OCI-LY7 (cell line): Measurements from ENCODE around the gene NME3. TPM values are rescaled to one million over a fixed set of nuclear protein-coding genes. Genes with fewer than 3 reads are reported as not detected.
A peak's percentile ranks its signal among the peaks of the same experiment; 100 is the strongest.

ENCODE experiments used
- BruUV-seq: library from RNA; stranded (reverse); fragments of 400-500 nt; replicated peaks from 2 replicates; lab custom pipeline; 2021; lab: Mats Ljungman, UMichigan
- CTCF ChIA-PET: fragments of 300-600 bp; sonication (Branson Sonifier 250); formaldehyde crosslinking; loops from one replicate; lab custom pipeline; 2022; ENCODE audit warnings: antibody characterized with exemption; ENCODE audit not compliant: unreplicated experiment; lab: Charles Lee
- POLR2A ChIA-PET: fragments of 300-600 bp; sonication (Branson Sonifier 250); formaldehyde crosslinking; loops from one replicate; lab custom pipeline; 2022; ENCODE audit warnings: antibody characterized with exemption; lab: Charles Lee
- DNase-seq: peaks from one replicate; pipeline ENCODE4 v3.0.0-alpha.2; 2015; ENCODE audit warnings: low spot score
- H2AFZ ChIP-seq: fragments of 200-600 bp; sonication (generic), shearing (Covaris generic); 2 replicates; pipeline ENCODE4 v1.6.1; 2014; ENCODE audit warnings: mild to moderate bottlenecking, antibody characterized with exemption, low read length, moderate library complexity
- H3K27ac ChIP-seq: fragments of 200-600 bp; sonication (generic); 2 replicates; pipeline ENCODE4 v1.5.1; 2014; ENCODE audit warnings: mixed run types, low read depth, mild to moderate bottlenecking, moderate library complexity, low read length, inconsistent platforms; ENCODE audit not compliant: poor library complexity, severe bottlenecking
- H3K36me3 ChIP-seq: fragments of 200-600 bp; sonication (generic); 2 replicates; pipeline ENCODE4 v1.6.1; 2014; ENCODE audit warnings: mild to moderate bottlenecking, antibody characterized with exemption, low read length, moderate library complexity, mixed read lengths; ENCODE audit not compliant: insufficient read depth
- H3K4me1 ChIP-seq: fragments of 200-600 bp; sonication (generic); 2 replicates; pipeline ENCODE4 v1.5.1; 2014; ENCODE audit warnings: mild to moderate bottlenecking, low read length; ENCODE audit not compliant: insufficient read depth, poor library complexity, severe bottlenecking
- H3K4me2 ChIP-seq: fragments of 200-600 bp; sonication (generic); 2 replicates; pipeline ENCODE4 v1.6.1; 2014; ENCODE audit warnings: mild to moderate bottlenecking, low read length
- H3K4me3 ChIP-seq: fragments of 200-600 bp; sonication (generic); 2 replicates; pipeline ENCODE4 v1.5.1; 2014; ENCODE audit warnings: mild to moderate bottlenecking, low read depth, low read length; ENCODE audit not compliant: poor library complexity, severe bottlenecking
- H3K79me2 ChIP-seq: fragments of 200-600 bp; sonication (generic); 2 replicates; pipeline ENCODE4 v1.6.1; 2016; ENCODE audit warnings: low read depth, mild to moderate bottlenecking, low read length, moderate library complexity, mixed read lengths; ENCODE audit not compliant: insufficient read depth
- H3K9me2 ChIP-seq: fragments of 200-600 bp; sonication (generic); 2 replicates; pipeline ENCODE4 v1.6.1; 2016; ENCODE audit warnings: mild to moderate bottlenecking, low read length, mixed read lengths; ENCODE audit not compliant: insufficient read depth
- H3K9me3 ChIP-seq: fragments of 200-600 bp; sonication (generic); 2 replicates; pipeline ENCODE4 v1.6.1; 2014; ENCODE audit warnings: mild to moderate bottlenecking, mixed run types, low read length, mixed read lengths
- H4K20me1 ChIP-seq: fragments of 200-600 bp; sonication (generic); 2 replicates; pipeline ENCODE4 v1.6.1; 2014; ENCODE audit warnings: mild to moderate bottlenecking, antibody characterized with exemption, low read length, moderate library complexity, mixed read lengths; ENCODE audit not compliant: insufficient read depth
- CTCF ChIP-seq: fragments of 200-600 bp; sonication (generic); conservative IDR thresholded peaks from 2 replicates; pipeline ENCODE4 v1.5.1; 2014; ENCODE audit warnings: mild to moderate bottlenecking, antibody characterized with exemption, low read length, moderate library complexity, mixed read lengths
- EZH2phosphoT487 ChIP-seq: fragments of 200-600 bp; sonication (generic); IDR thresholded peaks from 2 replicates; pipeline ENCODE4 v1.6.1; 2018; ENCODE audit warnings: low read depth, borderline replicate concordance, mild to moderate bottlenecking, mixed run types, antibody characterized with exemption, low read length, moderate library complexity, mixed read lengths
- intact Hi-C: fragments of 100-400 bp; cut with micrococcal nuclease; formaldehyde crosslinking; loops from one replicate; pipeline ENCODE4 v1.10.0; 2022; ENCODE audit not compliant: unreplicated experiment
- total RNA-seq, 2 experiments: library from RNA; depleted of rRNA in 1 of 2; stranded (reverse); fragments of >200 nt in 1 of 2; shearing (Covaris generic) in 1 of 2; gene quantifications; 2 replicates each; pipeline ENCODE4 v1.2.3, GENCODE V29; 2014 to 2022

NME3 gene
- total RNA-seq, 2 experiments from 2014 or later: 34.8 to 54.5 TPM

GRCh38 chr16:1773703-1774447 is 2.5 kb upstream of the NME3 start:
- intact Hi-C loops: loop anchor here (1.0 to 5.0 kb wide), 4 partner anchors 8 to 162 kb away; partner anchors contain the start of genes CRAMP1, IFT140, JPT2 and MAPK8IP3
- peak; percentile 50 for DNase-seq
- Histone ChIP-seq H4K20me1 (no peaks in the 10 kb centered on the region), H3K4me2 (peak overlapping the region; percentile 100), H2AFZ (no peak overlapping the region), H3K27ac (peak overlapping the region; percentile 89), H3K9me2 (no peaks in the 10 kb centered on the region), H3K4me1 (peaks cover 23% of the 10 kb centered on the region), H3K79me2 (peaks cover 26% of the 10 kb centered on the region; the same call in 1 of the 2 replicates), H3K4me3 (peak overlapping the region; percentile 98), H3K9me3 (no peaks in the 10 kb centered on the region), H3K36me3 (peaks cover 66% of the 10 kb centered on the region)
- TF ChIP-seq EZH2phosphoT487: no peak
- TF ChIP-seq CTCF: no peak; the same call in 1 of the 2 replicates
- POLR2A ChIA-PET: no interaction called here
- BruUV-seq: no TSS peak
- CTCF ChIA-PET: no interaction called here

- H3K4me3 ChIP-seq: peak within 1 kb of the TSS; percentile 98
- peak within 1 kb of the TSS; percentile 40; the same call in 1 of the 2 replicates for H2AFZ ChIP-seq
- CTCF ChIA-PET: no interaction called here
- no peaks in the 10 kb centered on the region for H3K9me3 ChIP-seq
- no peaks in the 10 kb centered on the region for H4K20me1 ChIP-seq
- peak within 1 kb of the TSS; percentile 89 for H3K27ac ChIP-seq
- TF ChIP-seq EZH2phosphoT487 (no peak), CTCF (peak; percentile 80)
- no peaks in the 10 kb centered on the region for H3K9me2 ChIP-seq
- intact Hi-C loops: loop anchor here (1.0 to 5.0 kb wide), 4 partner anchors 9 to 161 kb away; partner anchors contain the start of genes CRAMP1, IFT140, JPT2 and MAPK8IP3
- peak; percentile 92 for DNase-seq
- peaks cover 67% of the 10 kb centered on the region for H3K36me3 ChIP-seq
- H3K4me1 ChIP-seq: peaks cover 23% of the 10 kb centered on the region
- POLR2A ChIA-PET: interaction anchor here (1.9 kb wide), 1 partner anchor 10 kb away, joined by 9 read pairs; the partner anchor contains the start of genes NUBP2 and SPSB3
- H3K4me2 ChIP-seq: peak within 1 kb of the TSS; percentile 100
- BruUV-seq: no TSS peak
- peaks cover 26% of the 10 kb centered on the region; the same call in 1 of the 2 replicates for H3K79me2 ChIP-seq
Observed at GRCh38 chr16:1772908-1773702, 1.8 kb upstream of the NME3 start, which contains the start of gene MRPS34. Gene MRPS34 (minus strand): TSS chr16:1773134. CDS start chr16:1773119, 15 bp downstream.
